Measurements from ENCODE around the gene SDK2.

The SDK2 gene

GRCh38 chr17:73498886-73499554, 145.2 kb downstream of the SDK2 start:
- no peak for DNase-seq

GRCh38 chr17:73498176-73498575, 146.1 kb downstream of the SDK2 start:
- no peak for DNase-seq

- no peak for DNase-seq
These were observed 146.5 kb downstream of the SDK2 start for GRCh38 chr17:73497721-73498120.

GRCh38 chr17:73496232-73496631, 148.0 kb downstream of the SDK2 start:
- DNase-seq = no peak

GRCh38 chr17:73495641-73496040, 148.6 kb downstream of the SDK2 start:
- DNase-seq = no peak

- DNase-seq = no peak
These were observed 149.3 kb downstream of the SDK2 start for GRCh38 chr17:73494950-73495349.

- no peak for DNase-seq
These were observed 150.0 kb downstream of the SDK2 start for GRCh38 chr17:73493956-73494926.

- DNase-seq = no peak
These were observed 151.1 kb downstream of the SDK2 start for GRCh38 chr17:73492821-73493814.

GRCh38 chr17:73492125-73492820, 152.0 kb downstream of the SDK2 start:
- DNase-seq = no peak

GRCh38 chr17:73491648-73492047, 152.6 kb downstream of the SDK2 start:
- no peak for DNase-seq

- no peak for DNase-seq
These were observed 153.4 kb downstream of the SDK2 start for GRCh38 chr17:73490851-73491250.

GRCh38 chr17:73489991-73490390, 154.3 kb downstream of the SDK2 start:
- no peak for DNase-seq

- DNase-seq = no peak
These were observed 154.9 kb downstream of the SDK2 start for GRCh38 chr17:73489333-73489732.

- no peak for DNase-seq
These were observed 159.1 kb downstream of the SDK2 start for GRCh38 chr17:73485130-73485529.

GRCh38 chr17:73482894-73483293, 161.4 kb downstream of the SDK2 start:
- DNase-seq = no peak

GRCh38 chr17:73482251-73482716, 162.0 kb downstream of the SDK2 start:
- no peak for DNase-seq

- no peak for DNase-seq
These were observed 162.6 kb downstream of the SDK2 start for GRCh38 chr17:73481676-73482075.

- DNase-seq = no peak
These were observed 163.5 kb downstream of the SDK2 start for GRCh38 chr17:73480740-73481139.

GRCh38 chr17:73478768-73479424, 165.3 kb downstream of the SDK2 start:
- no peak for DNase-seq

GRCh38 chr17:73478334-73478733, 165.9 kb downstream of the SDK2 start:
- no peak for DNase-seq

- no peak for DNase-seq
These were observed 167.3 kb downstream of the SDK2 start for GRCh38 chr17:73476890-73477350.
